ENCODE measurements around the gene RGS6.

- TF ChIP-seq, protein P1, sequence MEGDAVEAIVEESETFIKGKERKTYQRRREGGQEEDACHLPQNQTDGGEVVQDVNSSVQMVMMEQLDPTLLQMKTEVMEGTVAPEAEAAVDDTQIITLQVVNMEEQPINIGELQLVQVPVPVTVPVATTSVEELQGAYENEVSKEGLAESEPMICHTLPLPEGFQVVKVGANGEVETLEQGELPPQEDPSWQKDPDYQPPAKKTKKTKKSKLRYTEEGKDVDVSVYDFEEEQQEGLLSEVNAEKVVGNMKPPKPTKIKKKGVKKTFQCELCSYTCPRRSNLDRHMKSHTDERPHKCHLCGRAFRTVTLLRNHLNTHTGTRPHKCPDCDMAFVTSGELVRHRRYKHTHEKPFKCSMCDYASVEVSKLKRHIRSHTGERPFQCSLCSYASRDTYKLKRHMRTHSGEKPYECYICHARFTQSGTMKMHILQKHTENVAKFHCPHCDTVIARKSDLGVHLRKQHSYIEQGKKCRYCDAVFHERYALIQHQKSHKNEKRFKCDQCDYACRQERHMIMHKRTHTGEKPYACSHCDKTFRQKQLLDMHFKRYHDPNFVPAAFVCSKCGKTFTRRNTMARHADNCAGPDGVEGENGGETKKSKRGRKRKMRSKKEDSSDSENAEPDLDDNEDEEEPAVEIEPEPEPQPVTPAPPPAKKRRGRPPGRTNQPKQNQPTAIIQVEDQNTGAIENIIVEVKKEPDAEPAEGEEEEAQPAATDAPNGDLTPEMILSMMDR (IDR thresholded peaks at IDR 0.05; ENCODE audit: low read depth, low read length, missing input control): no peak
- TF ChIP-seq, protein P2, sequence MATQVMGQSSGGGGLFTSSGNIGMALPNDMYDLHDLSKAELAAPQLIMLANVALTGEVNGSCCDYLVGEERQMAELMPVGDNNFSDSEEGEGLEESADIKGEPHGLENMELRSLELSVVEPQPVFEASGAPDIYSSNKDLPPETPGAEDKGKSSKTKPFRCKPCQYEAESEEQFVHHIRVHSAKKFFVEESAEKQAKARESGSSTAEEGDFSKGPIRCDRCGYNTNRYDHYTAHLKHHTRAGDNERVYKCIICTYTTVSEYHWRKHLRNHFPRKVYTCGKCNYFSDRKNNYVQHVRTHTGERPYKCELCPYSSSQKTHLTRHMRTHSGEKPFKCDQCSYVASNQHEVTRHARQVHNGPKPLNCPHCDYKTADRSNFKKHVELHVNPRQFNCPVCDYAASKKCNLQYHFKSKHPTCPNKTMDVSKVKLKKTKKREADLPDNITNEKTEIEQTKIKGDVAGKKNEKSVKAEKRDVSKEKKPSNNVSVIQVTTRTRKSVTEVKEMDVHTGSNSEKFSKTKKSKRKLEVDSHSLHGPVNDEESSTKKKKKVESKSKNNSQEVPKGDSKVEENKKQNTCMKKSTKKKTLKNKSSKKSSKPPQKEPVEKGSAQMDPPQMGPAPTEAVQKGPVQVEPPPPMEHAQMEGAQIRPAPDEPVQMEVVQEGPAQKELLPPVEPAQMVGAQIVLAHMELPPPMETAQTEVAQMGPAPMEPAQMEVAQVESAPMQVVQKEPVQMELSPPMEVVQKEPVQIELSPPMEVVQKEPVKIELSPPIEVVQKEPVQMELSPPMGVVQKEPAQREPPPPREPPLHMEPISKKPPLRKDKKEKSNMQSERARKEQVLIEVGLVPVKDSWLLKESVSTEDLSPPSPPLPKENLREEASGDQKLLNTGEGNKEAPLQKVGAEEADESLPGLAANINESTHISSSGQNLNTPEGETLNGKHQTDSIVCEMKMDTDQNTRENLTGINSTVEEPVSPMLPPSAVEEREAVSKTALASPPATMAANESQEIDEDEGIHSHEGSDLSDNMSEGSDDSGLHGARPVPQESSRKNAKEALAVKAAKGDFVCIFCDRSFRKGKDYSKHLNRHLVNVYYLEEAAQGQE (IDR thresholded peaks at IDR 0.05): no peak
- TF ChIP-seq YY1 (IDR thresholded peaks at IDR 0.05) (no peak), RAD21 (IDR thresholded peaks at IDR 0.05) (no peak), JUND (IDR thresholded peaks at IDR 0.05) (no peak)
These were observed 193.9 kb downstream of the RGS6 start for GRCh38 chr14:72126091-72126490.
